WTC11 (cell line): ENCODE data around the gene CNOT6. TPM values are rescaled to one million over a fixed set of nuclear protein-coding genes. Genes with fewer than 3 reads are reported as not detected.

Experiments used
- ATAC-seq: fragments of 200-7000 bp; cut with Tn5 transposase; 2 replicates; pipeline ENCODE4 v1.10.0; 2021; ENCODE audit warnings: mild to moderate bottlenecking, moderate library complexity
- CTCF ChIA-PET: fragments of 300-600 bp; sonication (Branson Sonifier 250); formaldehyde crosslinking; loops from one replicate; lab custom pipeline; 2021; ENCODE audit warnings: antibody characterized with exemption; lab: Charles Lee
- POLR2A ChIA-PET: fragments of 350-600 bp; sonication (Branson Sonifier 250); formaldehyde crosslinking; loops from one replicate; lab custom pipeline; 2021; ENCODE audit warnings: antibody characterized with exemption; lab: Charles Lee
- DNase-seq: peaks from one replicate; pipeline ENCODE4 v3.0.0; 2021; ENCODE audit warnings: low spot score
- H3K27ac Mint-ChIP-seq: 2 replicates; pipeline ENCODE4 v1.8.0; 2021; ENCODE audit warnings: mixed read lengths
- H3K27me3 Mint-ChIP-seq: 2 replicates; pipeline ENCODE4 v1.8.0; 2021; ENCODE audit warnings: low read depth, mild to moderate bottlenecking, moderate library complexity, mixed read lengths
- H3K36me3 Mint-ChIP-seq: 2 replicates; pipeline ENCODE4 v1.8.0; 2021; ENCODE audit warnings: mixed read lengths
- H3K4me1 Mint-ChIP-seq: 2 replicates; pipeline ENCODE4 v1.8.0; 2022; ENCODE audit warnings: mixed read lengths
- H3K4me3 Mint-ChIP-seq: 2 replicates; pipeline ENCODE4 v1.8.0; 2021; ENCODE audit warnings: mild to moderate bottlenecking, moderate library complexity, mixed read lengths
- H3K9me3 Mint-ChIP-seq: 2 replicates; pipeline ENCODE4 v1.8.0; 2021; ENCODE audit warnings: mixed read lengths
- ELF4 ChIP-seq: sonication (generic); formaldehyde crosslinking; IDR thresholded peaks from 2 replicates; pipeline ENCODE4 v1.8.1; 2022; ENCODE audit warnings: low read depth, mild to moderate bottlenecking, moderate library complexity, missing genetic modification reagents
- EMX1 ChIP-seq: fragments of 250-450 bp; sonication (Bioruptor Pico); IDR thresholded peaks from 2 replicates; pipeline ENCODE4 v1.8.0; 2021; ENCODE audit warnings: mild to moderate bottlenecking
- ETV6 ChIP-seq: sonication (generic); formaldehyde crosslinking; IDR thresholded peaks from 2 replicates; pipeline ENCODE4 v1.8.1; 2022; ENCODE audit warnings: mild to moderate bottlenecking, missing genetic modification reagents
- FOXK1 ChIP-seq: sonication (generic); formaldehyde crosslinking; IDR thresholded peaks from 2 replicates; pipeline ENCODE4 v1.8.0; 2022; ENCODE audit warnings: mild to moderate bottlenecking, moderate library complexity, missing genetic modification reagents
- GRHL2 ChIP-seq: fragments of 250-450 bp; sonication (Bioruptor Pico); IDR thresholded peaks from 2 replicates; pipeline ENCODE4 v1.8.0; 2022; ENCODE audit warnings: mild to moderate bottlenecking, moderate library complexity; ENCODE audit not compliant: insufficient replicate concordance, severe bottlenecking
- JUN ChIP-seq: sonication (generic); formaldehyde crosslinking; IDR thresholded peaks from 2 replicates; pipeline ENCODE4 v1.8.0; 2023; ENCODE audit warnings: mild to moderate bottlenecking, missing genetic modification reagents
- MLX ChIP-seq: sonication (generic); formaldehyde crosslinking; IDR thresholded peaks from 2 replicates; pipeline ENCODE4 v1.8.1; 2023; ENCODE audit warnings: mild to moderate bottlenecking, missing genetic modification reagents, moderate library complexity
- NFYB ChIP-seq: sonication (generic); formaldehyde crosslinking; conservative IDR thresholded peaks from 2 replicates; pipeline ENCODE4 v1.8.0; 2022; ENCODE audit warnings: low read depth, missing genetic modification reagents
- NR1H2 ChIP-seq: sonication (generic); formaldehyde crosslinking; IDR thresholded peaks from 2 replicates; pipeline ENCODE4 v1.9.0; 2021; ENCODE audit warnings: mild to moderate bottlenecking, moderate library complexity, missing genetic modification reagents
- NR2C2 ChIP-seq: sonication (generic); formaldehyde crosslinking; IDR thresholded peaks from 2 replicates; pipeline ENCODE4 v1.8.0; 2022; ENCODE audit warnings: mild to moderate bottlenecking, missing genetic modification reagents
- PRRX2 ChIP-seq: fragments of 250-450 bp; sonication (Bioruptor Pico); IDR thresholded peaks from 2 replicates; pipeline ENCODE4 v1.8.0; 2021; ENCODE audit warnings: mild to moderate bottlenecking
- SMAD4 ChIP-seq: sonication (generic); formaldehyde crosslinking; IDR thresholded peaks from 2 replicates; pipeline ENCODE4 v1.8.0; 2022; ENCODE audit warnings: mild to moderate bottlenecking, missing genetic modification reagents
- USF2 ChIP-seq: sonication (generic); formaldehyde crosslinking; IDR thresholded peaks from 2 replicates; pipeline ENCODE4 v1.8.1; 2023; ENCODE audit warnings: mild to moderate bottlenecking, missing genetic modification reagents, moderate library complexity
- ZNF138 ChIP-seq: sonication (generic); formaldehyde crosslinking; conservative IDR thresholded peaks from 2 replicates; pipeline ENCODE4 v1.8.1; 2022; ENCODE audit warnings: mild to moderate bottlenecking, moderate library complexity, missing genetic modification reagents
- ZNF219 ChIP-seq: sonication (generic); formaldehyde crosslinking; IDR thresholded peaks from 2 replicates; pipeline ENCODE4 v1.8.0; 2023; ENCODE audit warnings: missing genetic modification reagents, mild to moderate bottlenecking, borderline replicate concordance
- ZNF232 ChIP-seq: sonication (generic); formaldehyde crosslinking; IDR thresholded peaks from 2 replicates; pipeline ENCODE4 v1.8.0; 2022; ENCODE audit warnings: mild to moderate bottlenecking, missing genetic modification reagents
- ZNF281 ChIP-seq: sonication (generic); formaldehyde crosslinking; IDR thresholded peaks from 2 replicates; pipeline ENCODE4 v1.8.0; 2023; ENCODE audit warnings: mild to moderate bottlenecking, missing genetic modification reagents
- ZNF317 ChIP-seq: sonication (generic); formaldehyde crosslinking; IDR thresholded peaks from 2 replicates; pipeline ENCODE4 v1.8.1; 2023; ENCODE audit warnings: low read depth, mild to moderate bottlenecking, moderate library complexity, missing genetic modification reagents, borderline replicate concordance
- ZNF396 ChIP-seq: fragments of 250-450 bp; sonication (Bioruptor Pico); IDR thresholded peaks from 2 replicates; pipeline ENCODE4 v1.8.0; 2021; ENCODE audit warnings: mild to moderate bottlenecking, moderate library complexity, borderline replicate concordance
- ZSCAN18 ChIP-seq: fragments of 250-450 bp; sonication (Bioruptor Pico); IDR thresholded peaks from 2 replicates; pipeline ENCODE4 v2.1.2; 2022; ENCODE audit warnings: mild to moderate bottlenecking, moderate library complexity
- total RNA-seq: library from RNA; stranded (reverse); gene quantifications from 3 replicates; pipeline ENCODE4 v1.2.3, GENCODE V29; 2021
- TF ChIP-seq, protein P1 (sequence below): sonication (generic); formaldehyde crosslinking; IDR thresholded peaks from 2 replicates; pipeline ENCODE4 v1.8.0; 2022; ENCODE audit warnings: mild to moderate bottlenecking, missing genetic modification reagents
- TF ChIP-seq, protein P2 (sequence below): sonication (generic); formaldehyde crosslinking; conservative IDR thresholded peaks from 2 replicates; pipeline ENCODE4 v1.8.1; 2023; ENCODE audit warnings: mild to moderate bottlenecking, low read depth, missing genetic modification reagents, moderate library complexity

The CNOT6 gene
- total RNA-seq, 1 experiment from 2014 or later, result 41.0 TPM

GRCh38 chr5:180599590-180599914 is 105.4 kb downstream of the CNOT6 start:
- no peaks in the 10 kb centered on the region for H3K27me3 Mint-ChIP-seq
- POLR2A ChIA-PET, result interaction anchor here (0.7 kb wide), 1 partner anchor 55 kb away, joined by 3 read pairs; no protein-coding TSS in a partner anchor
- H3K4me3 Mint-ChIP-seq, result no peak overlapping the region
- H3K4me1 Mint-ChIP-seq, result no peaks in the 10 kb centered on the region
- ATAC-seq, result no peak
- TF ChIP-seq ZNF219 (CRISPR knock-in tag) (no peak), ZNF396 (CRISPR knock-in tag) (no peak), ZNF232 (CRISPR knock-in tag) (no peak), NR1H2 (CRISPR knock-in tag) (no peak), PRRX2 (CRISPR knock-in tag) (no peak), ELF4 (CRISPR knock-in tag) (no peak), FOXK1 (CRISPR knock-in tag) (no peak)
- TF ChIP-seq, all 79 proteins: peak for 0
- H3K9me3 Mint-ChIP-seq, result no peaks in the 10 kb centered on the region
- DNase-seq, result peak; percentile 5
- CTCF ChIA-PET, result interaction anchor here (1.6 kb wide), 1 partner anchor 19 kb away, joined by 6 read pairs; no protein-coding TSS in a partner anchor
- no peaks in the 10 kb centered on the region for H3K36me3 Mint-ChIP-seq
- H3K27ac Mint-ChIP-seq, result no peak overlapping the region

GRCh38 chr5:180599981-180600553 is 105.9 kb downstream of the CNOT6 start:
- Mint-ChIP-seq H3K4me3 (no peak overlapping the region), H3K4me1 (no peaks in the 10 kb centered on the region), H3K27me3 (no peaks in the 10 kb centered on the region), H3K9me3 (no peaks in the 10 kb centered on the region), H3K27ac (no peak overlapping the region), H3K36me3 (no peaks in the 10 kb centered on the region)
- ATAC-seq, result no peak
- ChIA-PET CTCF (interaction anchor here (1.6 kb wide), 1 partner anchor 19 kb away, joined by 6 read pairs; no protein-coding TSS in a partner anchor), POLR2A (interaction anchor here (0.7 kb wide), 1 partner anchor 55 kb away, joined by 3 read pairs; no protein-coding TSS in a partner anchor)
- DNase-seq, result peak; percentile 7
- no peak for TF ChIP-seq GRHL2 (CRISPR knock-in tag)
- no peak for TF ChIP-seq EMX1 (CRISPR knock-in tag)
- no peak for TF ChIP-seq MLX
- TF ChIP-seq ZNF138 (CRISPR knock-in tag), result no peak
- TF ChIP-seq USF2 (CRISPR knock-in tag), result no peak
- TF ChIP-seq JUN (CRISPR knock-in tag), result no peak

DNA sequence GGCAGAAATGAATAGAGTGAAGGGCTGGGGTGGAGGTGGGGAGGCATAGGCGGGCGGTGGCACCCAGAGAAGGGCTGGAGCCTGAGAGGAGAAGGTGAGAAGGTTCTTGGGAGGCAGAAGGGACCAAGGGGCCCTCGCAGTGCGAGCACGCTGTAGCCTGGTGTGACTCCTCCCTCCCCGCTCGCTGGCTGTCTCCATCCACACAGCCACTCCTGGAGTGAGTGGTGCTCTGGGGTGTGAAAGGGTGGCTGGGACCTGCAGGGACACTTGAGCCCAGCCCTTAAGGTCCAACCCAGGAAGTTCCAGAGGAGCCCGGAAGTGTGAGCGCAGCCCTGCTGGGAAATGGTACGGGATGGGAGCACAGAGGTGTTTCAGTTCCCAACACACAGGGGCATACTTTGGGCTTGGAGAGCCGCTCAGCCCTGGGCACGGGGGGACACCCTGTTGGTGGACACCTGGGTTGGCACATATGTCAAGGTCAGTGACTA is 106.4 kb downstream of the CNOT6 start:
- Mint-ChIP-seq H3K36me3 (no peaks in the 10 kb centered on the region), H3K27ac (no peak overlapping the region), H3K4me1 (no peaks in the 10 kb centered on the region), H3K27me3 (no peaks in the 10 kb centered on the region), H3K4me3 (no peak overlapping the region), H3K9me3 (no peaks in the 10 kb centered on the region)
- ATAC-seq, result no peak
- CTCF ChIA-PET, result no interaction called here
- POLR2A ChIA-PET, result interaction anchor here (0.6 kb wide), 1 partner anchor 85 kb away, joined by 4 read pairs; no protein-coding TSS in a partner anchor
- DNase-seq, result peak; percentile 8
- TF ChIP-seq ZNF281 (CRISPR knock-in tag) (no peak), ZNF317 (CRISPR knock-in tag) (no peak), ZNF396 (CRISPR knock-in tag) (no peak), NFYB (CRISPR knock-in tag) (no peak), ZNF232 (CRISPR knock-in tag) (no peak), ZSCAN18 (CRISPR knock-in tag) (no peak), NR2C2 (CRISPR knock-in tag) (no peak), ZNF138 (CRISPR knock-in tag) (no peak), SMAD4 (CRISPR knock-in tag) (no peak), ETV6 (CRISPR knock-in tag) (no peak)
- TF ChIP-seq, protein P1, sequence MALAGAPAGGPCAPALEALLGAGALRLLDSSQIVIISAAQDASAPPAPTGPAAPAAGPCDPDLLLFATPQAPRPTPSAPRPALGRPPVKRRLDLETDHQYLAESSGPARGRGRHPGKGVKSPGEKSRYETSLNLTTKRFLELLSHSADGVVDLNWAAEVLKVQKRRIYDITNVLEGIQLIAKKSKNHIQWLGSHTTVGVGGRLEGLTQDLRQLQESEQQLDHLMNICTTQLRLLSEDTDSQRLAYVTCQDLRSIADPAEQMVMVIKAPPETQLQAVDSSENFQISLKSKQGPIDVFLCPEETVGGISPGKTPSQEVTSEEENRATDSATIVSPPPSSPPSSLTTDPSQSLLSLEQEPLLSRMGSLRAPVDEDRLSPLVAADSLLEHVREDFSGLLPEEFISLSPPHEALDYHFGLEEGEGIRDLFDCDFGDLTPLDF (CRISPR knock-in tag), result no peak
- TF ChIP-seq, protein P2, sequence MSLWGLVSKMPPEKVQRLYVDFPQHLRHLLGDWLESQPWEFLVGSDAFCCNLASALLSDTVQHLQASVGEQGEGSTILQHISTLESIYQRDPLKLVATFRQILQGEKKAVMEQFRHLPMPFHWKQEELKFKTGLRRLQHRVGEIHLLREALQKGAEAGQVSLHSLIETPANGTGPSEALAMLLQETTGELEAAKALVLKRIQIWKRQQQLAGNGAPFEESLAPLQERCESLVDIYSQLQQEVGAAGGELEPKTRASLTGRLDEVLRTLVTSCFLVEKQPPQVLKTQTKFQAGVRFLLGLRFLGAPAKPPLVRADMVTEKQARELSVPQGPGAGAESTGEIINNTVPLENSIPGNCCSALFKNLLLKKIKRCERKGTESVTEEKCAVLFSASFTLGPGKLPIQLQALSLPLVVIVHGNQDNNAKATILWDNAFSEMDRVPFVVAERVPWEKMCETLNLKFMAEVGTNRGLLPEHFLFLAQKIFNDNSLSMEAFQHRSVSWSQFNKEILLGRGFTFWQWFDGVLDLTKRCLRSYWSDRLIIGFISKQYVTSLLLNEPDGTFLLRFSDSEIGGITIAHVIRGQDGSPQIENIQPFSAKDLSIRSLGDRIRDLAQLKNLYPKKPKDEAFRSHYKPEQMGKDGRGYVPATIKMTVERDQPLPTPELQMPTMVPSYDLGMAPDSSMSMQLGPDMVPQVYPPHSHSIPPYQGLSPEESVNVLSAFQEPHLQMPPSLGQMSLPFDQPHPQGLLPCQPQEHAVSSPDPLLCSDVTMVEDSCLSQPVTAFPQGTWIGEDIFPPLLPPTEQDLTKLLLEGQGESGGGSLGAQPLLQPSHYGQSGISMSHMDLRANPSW (CRISPR knock-in tag), result no peak
